ENCODE measurements around the gene ANKMY1. TPM values are rescaled to one million over a fixed set of nuclear protein-coding genes. Genes with fewer than 3 reads are reported as not detected.

ANKMY1 gene
- total and polyA plus RNA-seq, 11 donors, result 2.4 to 11.7 (median 5.5) TPM

DNA sequence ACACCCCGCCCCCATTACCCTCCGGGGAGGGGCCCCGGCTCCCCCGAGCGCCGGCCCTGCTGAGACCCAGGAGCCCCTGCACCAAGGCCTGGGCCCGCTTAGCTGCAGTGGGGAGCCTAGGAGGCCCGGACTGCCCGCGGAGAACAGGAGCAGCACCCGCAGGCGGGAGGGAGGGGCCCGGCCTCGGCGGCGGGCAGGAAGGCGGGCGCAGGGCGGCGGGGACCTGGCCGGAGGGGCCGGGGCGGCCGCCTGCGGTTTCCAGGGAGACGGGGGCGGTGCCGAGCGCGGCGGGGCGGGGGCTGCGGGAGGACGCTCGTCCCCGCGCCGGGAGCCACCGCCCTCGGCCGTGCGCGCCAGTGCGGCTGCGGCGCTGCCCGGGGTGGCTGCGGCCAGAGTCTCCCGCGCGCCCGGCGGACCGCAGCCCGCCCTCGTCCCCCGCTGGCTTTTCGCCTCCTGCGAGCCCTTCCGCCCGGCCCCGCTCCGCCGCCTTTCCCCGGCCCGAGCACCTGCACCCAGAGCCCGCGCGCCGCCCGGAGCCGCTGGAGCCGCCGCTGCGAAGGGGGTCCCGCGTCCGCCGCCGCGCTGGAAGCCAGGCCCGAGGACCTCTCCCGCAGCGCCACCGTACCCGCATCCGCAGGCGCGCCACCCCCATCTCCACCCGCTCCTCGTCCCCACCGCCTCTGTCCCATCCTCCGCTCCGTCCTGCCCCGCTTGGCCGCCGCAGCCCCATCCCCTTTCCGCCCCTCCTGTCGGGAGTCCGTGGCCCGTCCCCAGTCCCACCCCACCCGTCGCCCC is 105.1 kb downstream of the ANKMY1 start:
- DNase-seq, result peak; percentile 69 to 85 (median 72)
- Histone ChIP-seq H3K27ac (peak overlapping the region in 2 of 12 donors; percentile 38 to 42), H3K4me1 (peaks cover 0 to 88% (median 32%) of the 10 kb centered on the region in 12 donors), H3K36me3 (no peaks in the 10 kb centered on the region), H3K4me3 (peak overlapping the region in 11 of 12 donors; percentile 32 to 76 (median 56)), H3K27me3 (peaks cover 0 to 47% (median 6%) of the 10 kb centered on the region in 9 donors), H3K9me3 (no peaks in the 10 kb centered on the region)
- WGBS, 4 donors, result 0 to 1% (median 1%) methylated on average over 14 to 103 of the region's 103 CpGs
- peak; percentile 32 to 67 (median 48) for ATAC-seq
- no peak for TF ChIP-seq POLR2A (IDR thresholded peaks at IDR 0.05)
- TF ChIP-seq, protein P1, sequence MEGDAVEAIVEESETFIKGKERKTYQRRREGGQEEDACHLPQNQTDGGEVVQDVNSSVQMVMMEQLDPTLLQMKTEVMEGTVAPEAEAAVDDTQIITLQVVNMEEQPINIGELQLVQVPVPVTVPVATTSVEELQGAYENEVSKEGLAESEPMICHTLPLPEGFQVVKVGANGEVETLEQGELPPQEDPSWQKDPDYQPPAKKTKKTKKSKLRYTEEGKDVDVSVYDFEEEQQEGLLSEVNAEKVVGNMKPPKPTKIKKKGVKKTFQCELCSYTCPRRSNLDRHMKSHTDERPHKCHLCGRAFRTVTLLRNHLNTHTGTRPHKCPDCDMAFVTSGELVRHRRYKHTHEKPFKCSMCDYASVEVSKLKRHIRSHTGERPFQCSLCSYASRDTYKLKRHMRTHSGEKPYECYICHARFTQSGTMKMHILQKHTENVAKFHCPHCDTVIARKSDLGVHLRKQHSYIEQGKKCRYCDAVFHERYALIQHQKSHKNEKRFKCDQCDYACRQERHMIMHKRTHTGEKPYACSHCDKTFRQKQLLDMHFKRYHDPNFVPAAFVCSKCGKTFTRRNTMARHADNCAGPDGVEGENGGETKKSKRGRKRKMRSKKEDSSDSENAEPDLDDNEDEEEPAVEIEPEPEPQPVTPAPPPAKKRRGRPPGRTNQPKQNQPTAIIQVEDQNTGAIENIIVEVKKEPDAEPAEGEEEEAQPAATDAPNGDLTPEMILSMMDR (IDR thresholded peaks at IDR 0.05), result no peak
- intact Hi-C loops (cut with DNase I), result no loop called here

DNA sequence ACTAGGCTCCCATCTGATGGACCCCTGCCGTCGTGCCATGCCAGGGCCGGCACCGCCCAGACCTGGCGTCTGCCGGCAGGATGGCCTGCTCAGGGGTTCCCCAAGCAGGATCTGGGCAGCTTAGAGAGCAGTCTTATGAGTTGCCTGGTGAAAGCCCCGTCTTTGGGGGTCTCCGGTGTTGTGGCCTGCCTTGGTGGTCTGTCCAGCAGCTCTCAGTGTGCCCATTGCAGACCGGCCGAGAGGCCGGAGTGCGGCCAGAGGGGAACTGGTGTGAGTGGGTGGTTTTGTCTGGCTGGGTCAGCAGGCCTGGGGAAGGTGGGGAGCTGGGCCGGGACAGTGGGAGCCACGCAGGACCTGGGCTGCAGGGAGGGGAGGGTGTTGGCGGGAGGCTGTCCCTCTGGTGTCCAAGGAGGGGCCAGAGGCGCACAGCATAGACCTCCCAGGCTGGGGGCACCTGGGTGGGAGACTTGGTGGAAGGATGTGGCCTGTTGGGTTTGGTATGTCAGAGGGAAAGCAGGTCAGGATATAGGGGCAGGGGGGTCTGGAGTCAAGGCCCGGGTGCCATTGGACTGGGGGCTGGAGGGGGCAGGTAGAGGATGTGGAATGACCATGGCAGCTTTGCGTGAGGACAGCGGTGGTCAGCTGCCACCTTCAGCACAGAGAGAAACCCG is 105.9 kb downstream of the ANKMY1 start:
- Histone ChIP-seq H3K27me3 (peaks cover 0 to 47% (median 6%) of the 10 kb centered on the region in 9 donors), H3K36me3 (no peaks in the 10 kb centered on the region), H3K27ac (peak overlapping the region in 2 of 12 donors; percentile 15 to 42), H3K4me3 (peak overlapping the region in 11 of 12 donors; percentile 32 to 76 (median 56)), H3K9me3 (no peaks in the 10 kb centered on the region), H3K4me1 (peaks cover 0 to 88% (median 34%) of the 10 kb centered on the region in 12 donors)
- peak in 3 of 5 donors; percentile 21 to 42 (median 21) for DNase-seq
- TF ChIP-seq, protein P1 (IDR thresholded peaks at IDR 0.05), result no peak
- TF ChIP-seq POLR2A (IDR thresholded peaks at IDR 0.05), result no peak
- WGBS, 4 donors, result 48 to 66% (median 58%) methylated on average over 18 to 20 of the region's 20 CpGs
- intact Hi-C loops (cut with DNase I), result no loop called here
- ATAC-seq, result no peak

DNA sequence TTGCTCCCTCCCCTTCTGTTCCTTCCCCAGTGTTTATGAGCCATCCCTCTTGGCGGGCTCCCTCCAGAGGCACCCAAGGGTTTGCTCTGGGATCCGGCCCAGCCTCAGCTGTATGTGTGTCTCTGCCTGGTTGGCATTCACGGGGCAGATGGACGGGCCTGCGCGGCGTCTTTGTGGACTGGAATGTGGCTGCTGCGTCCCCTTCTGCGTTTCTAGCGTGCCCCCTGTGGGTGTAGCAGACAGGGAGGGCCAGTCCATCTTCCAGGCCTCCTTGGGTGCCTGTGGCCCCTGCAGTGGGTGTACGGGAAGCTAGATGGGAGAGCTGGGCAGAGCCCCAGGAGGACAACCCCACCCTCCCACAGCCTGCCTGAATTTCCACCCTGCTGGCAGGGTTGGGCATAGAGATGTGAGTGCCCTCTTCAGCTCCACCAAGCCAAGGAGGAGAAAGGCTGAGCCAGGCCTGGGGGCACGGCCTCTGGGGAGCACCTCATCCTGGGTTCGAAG is 106.6 kb downstream of the ANKMY1 start:
- DNase-seq (peak in 3 of 5 donors; percentile 44 to 56 (median 49)), ATAC-seq (peak; percentile 27 to 62 (median 30))
- intact Hi-C loops (cut with DNase I), result no loop called here
- TF ChIP-seq POLR2A (IDR thresholded peaks at IDR 0.05), result no peak
- Histone ChIP-seq H3K4me1 (peaks cover 0 to 86% (median 32%) of the 10 kb centered on the region in 12 donors), H3K36me3 (no peaks in the 10 kb centered on the region), H3K9me3 (no peaks in the 10 kb centered on the region), H3K27ac (peak overlapping the region in 1 of 12 donors; percentile 15), H3K27me3 (peaks cover 0 to 42% (median 3%) of the 10 kb centered on the region in 9 donors), H3K4me3 (no peak overlapping the region)
- 71 to 77% (median 76%) methylated on average over 9 to 13 of the region's 13 CpGs for WGBS, 4 donors

DNA sequence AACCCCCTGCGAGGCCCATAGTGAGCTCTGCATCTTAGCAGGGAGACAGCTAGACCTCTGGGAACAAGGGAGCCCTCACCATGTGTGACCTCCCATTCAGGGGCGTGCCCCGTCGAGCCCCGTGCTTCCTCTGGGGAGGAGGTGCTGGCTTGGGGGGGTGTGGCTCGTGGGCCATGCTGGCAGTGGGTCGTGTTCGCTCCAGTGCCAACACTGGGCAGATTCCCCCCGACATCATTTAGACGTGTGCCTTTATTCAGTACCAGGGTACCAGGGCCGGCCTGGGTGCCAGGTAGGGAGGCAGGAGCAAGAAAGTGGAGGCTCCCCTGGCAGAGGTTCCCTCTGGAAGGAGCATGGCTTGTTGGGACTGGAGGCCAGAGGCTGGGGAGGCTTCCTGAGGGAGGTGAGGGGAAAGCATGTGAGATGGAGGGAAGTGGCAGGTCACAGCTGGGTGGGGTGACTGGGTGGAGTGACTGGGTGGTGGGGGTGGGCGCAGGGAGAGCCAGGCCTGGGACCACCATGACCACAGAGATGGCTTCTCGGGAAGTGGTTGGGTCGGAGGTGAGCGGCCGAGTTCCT is 107.2 kb downstream of the ANKMY1 start:
- ATAC-seq, result no peak
- Histone ChIP-seq H3K36me3 (no peaks in the 10 kb centered on the region), H3K9me3 (no peaks in the 10 kb centered on the region), H3K27ac (no peak overlapping the region), H3K27me3 (peaks cover 0 to 40% (median 3%) of the 10 kb centered on the region in 9 donors), H3K4me1 (peaks cover 0 to 81% (median 28%) of the 10 kb centered on the region in 12 donors), H3K4me3 (no peak overlapping the region)
- no peak for TF ChIP-seq POLR2A (IDR thresholded peaks at IDR 0.05)
- WGBS, 4 donors, result 49 to 65% (median 63%) methylated on average over 12 to 16 of the region's 16 CpGs
- peak in 3 of 5 donors; percentile 29 to 47 (median 29) for DNase-seq
- intact Hi-C loops (cut with DNase I), result no loop called here
